Measurements from ENCODE around the gene ZNF438. TPM values are rescaled to one million over a fixed set of nuclear protein-coding genes. Genes with fewer than 3 reads are reported as not detected.

Gene ZNF438
- total and polyA plus RNA-seq, 2 of the 8 experiments (the other 6 are each of a cell fraction or from before 2014, with no cell fraction given), result 0.95 to 1.7 TPM

DNA sequence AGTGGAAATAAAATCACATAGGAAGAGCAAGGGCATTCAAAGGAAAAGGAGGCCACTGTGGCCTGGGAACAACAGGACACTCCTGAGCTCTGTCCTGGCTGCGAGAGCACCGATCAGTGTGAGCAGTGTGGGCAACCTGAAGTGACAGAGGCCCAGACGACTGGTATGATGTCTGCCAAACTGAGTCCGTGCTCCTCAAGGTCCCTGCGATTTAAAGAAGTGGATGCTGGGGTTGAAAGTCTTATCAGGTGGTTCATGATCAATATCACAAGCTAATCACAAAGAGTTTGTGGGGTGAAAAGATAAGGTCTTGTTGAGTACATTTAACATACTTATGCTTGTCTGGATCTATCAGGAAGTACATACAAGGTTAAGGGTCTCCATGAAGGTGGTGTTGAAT, 176.5 kb downstream of the ZNF438 start:
- Histone ChIP-seq H3K9ac (replicated peaks in 1 of 4; ENCODE audit: extremely low read depth in 1 of 4, low read depth in 3 of 4, low read length in 3 of 4) (no peak overlapping the region), H2BK15ac (ENCODE audit: low read length) (no peak overlapping the region), H4K91ac (replicated peaks; ENCODE audit: insufficient read length, low read length) (no peak overlapping the region), H4K8ac (ENCODE audit: extremely low read depth, insufficient read depth, low read length) (no peak overlapping the region), H3K4ac (replicated peaks; ENCODE audit: insufficient read length, low read depth, low read length) (no peak overlapping the region), H3K14ac (ENCODE audit: insufficient read length) (no peak overlapping the region), H2BK120ac (replicated peaks; ENCODE audit: low read depth, low read length) (no peak overlapping the region), H3K56ac (replicated peaks; ENCODE audit: insufficient read length, low read depth, low read length) (no peak overlapping the region), H3K9me3 (ENCODE audit: insufficient read depth in 2 of 2, low read depth in 1 of 2, low read length in 1 of 2) (no peaks in the 10 kb centered on the region), H2AK5ac (ENCODE audit: low read depth, low read length) (no peak overlapping the region), H2BK5ac (ENCODE audit: low read depth, low read length) (no peak overlapping the region), H3K4me2 (ENCODE audit: insufficient read depth in 1 of 2, low read depth in 2 of 2, low read length in 2 of 2) (no peak overlapping the region), H2AFZ (ENCODE audit: low read length) (no peak overlapping the region), H3K79me1 (ENCODE audit: low read depth, low read length) (no peaks in the 10 kb centered on the region), H3K79me2 (ENCODE audit: control insufficient read depth in 1 of 2, insufficient read depth in 2 of 2, low read length in 2 of 2) (no peaks in the 10 kb centered on the region), H3K23ac (ENCODE audit: insufficient read length) (no peak overlapping the region), H3K18ac (ENCODE audit: extremely low read depth, low read length) (no peak overlapping the region), H3K27ac (ENCODE audit: low read depth, low read length) (no peak overlapping the region), H4K20me1 (replicated peaks in 1 of 2; ENCODE audit: control insufficient read depth in 1 of 2, insufficient read depth in 2 of 2, low read length in 2 of 2) (no peaks in the 10 kb centered on the region), H3K36me3 (ENCODE audit: control insufficient read depth in 2 of 4, insufficient read depth in 4 of 4, low read length in 3 of 4) (no peaks in the 10 kb centered on the region), H3K27me3 (replicated peaks in 1 of 4; ENCODE audit: control insufficient read depth in 3 of 4, extremely low read depth in 1 of 4, insufficient read depth in 3 of 4, low read length in 3 of 4) (no peaks in the 10 kb centered on the region), H4K5ac (ENCODE audit: insufficient read length, low read depth, low read length) (no peak overlapping the region), H3K23me2 (ENCODE audit: low read depth, low read length) (no peaks in the 10 kb centered on the region), H2BK20ac (ENCODE audit: low read length) (no peak overlapping the region), H2BK12ac (ENCODE audit: low read depth, low read length) (no peak overlapping the region), H3K4me1 (replicated peaks in 1 of 4; ENCODE audit: control insufficient read depth in 3 of 4, insufficient read depth in 4 of 4, low read length in 3 of 4) (peaks cover 0 to 4% (median 3%) of the 10 kb centered on the region in 4 experiments; a peak in 3 of 7 replicates), H3K4me3 (ENCODE audit: extremely low read depth in 1 of 4, insufficient read depth in 2 of 4, low read depth in 3 of 4, low read length in 4 of 4) (no peak overlapping the region)
- FAIRE-seq, result no peak
- ChIA-PET CTCF (ENCODE audit: partially characterized antibody) (interaction anchor here (0.6 kb wide), 1 partner anchor 142 kb away, joined by 3 read pairs; no protein-coding TSS in a partner anchor), POLR2A (ENCODE audit: partially characterized antibody) (no interaction called here)
- DNase-seq (ENCODE audit: low read depth in 1 of 2, low spot score in 2 of 2), result no peak
- WGBS, 2 experiments (ENCODE audit: extremely low coverage in 1 of 2, insufficient coverage in 1 of 2, insufficient read length in 1 of 2, insufficient replicate concordance in 2 of 2, low coverage in 1 of 2, low lambda C conversion rate in 2 of 2, missing lambda C conversion rate in 1 of 2), result 91% methylated on average over 5 of the region's 5 CpGs; no CpG with 5 or more reads in 1 of the 2 experiments
- TF ChIP-seq PHF8 (conservative IDR thresholded peaks at IDR 0.05; ENCODE audit: low read depth, low read length) (no peak), RXRA (IDR thresholded peaks at IDR 0.05; ENCODE audit: insufficient read depth, low read depth, low read length) (no peak), RNF2 (IDR thresholded peaks at IDR 0.05; ENCODE audit: borderline replicate concordance, low read depth, low read length, missing control alignments, poor library complexity, severe bottlenecking) (no peak), MAFK (IDR thresholded peaks at IDR 0.05; ENCODE audit: low read depth, low read length) (no peak), ASH2L (IDR thresholded peaks at IDR 0.05; ENCODE audit: low read length) (no peak), ZNF274 (IDR thresholded peaks at IDR 0.05; ENCODE audit: borderline replicate concordance, extremely low read depth, low read length) (no peak), FOSL1 (IDR thresholded peaks at IDR 0.05; ENCODE audit: insufficient read depth, low read depth, low read length) (no peak), ATF3 (IDR thresholded peaks at IDR 0.05; ENCODE audit: insufficient read depth, low read depth, low read length) (no peak), CHD1 (IDR thresholded peaks at IDR 0.05; ENCODE audit: low read depth, low read length) (no peak), KDM4A (IDR thresholded peaks at IDR 0.05; ENCODE audit: low read depth, low read length, severe bottlenecking) (no peak), SAP30 (IDR thresholded peaks at IDR 0.05; ENCODE audit: insufficient read depth, insufficient replicate concordance, low read length) (no peak)
- TF ChIP-seq, protein P1, sequence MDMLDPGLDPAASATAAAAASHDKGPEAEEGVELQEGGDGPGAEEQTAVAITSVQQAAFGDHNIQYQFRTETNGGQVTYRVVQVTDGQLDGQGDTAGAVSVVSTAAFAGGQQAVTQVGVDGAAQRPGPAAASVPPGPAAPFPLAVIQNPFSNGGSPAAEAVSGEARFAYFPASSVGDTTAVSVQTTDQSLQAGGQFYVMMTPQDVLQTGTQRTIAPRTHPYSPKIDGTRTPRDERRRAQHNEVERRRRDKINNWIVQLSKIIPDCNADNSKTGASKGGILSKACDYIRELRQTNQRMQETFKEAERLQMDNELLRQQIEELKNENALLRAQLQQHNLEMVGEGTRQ (IDR thresholded peaks at IDR 0.05; ENCODE audit: low read length), result no peak
